HG03103 (cell line): ENCODE data around the gene HSD3B7.
A peak's percentile ranks its signal among the peaks of the same experiment; 100 is the strongest.
"Not testable (repeated sequence)": the region's sequence is repeated elsewhere in the genome, so short reads cannot be mapped to it uniquely, and the experiment has no call there.

Source experiments
- ATAC-seq: cut with Tn5 transposase; IDR thresholded peaks from one replicate; pipeline ENCODE4 v1.9.1; 2021; ENCODE audit warnings: low read depth; ENCODE audit not compliant: unreplicated experiment

Gene HSD3B7

DNA sequence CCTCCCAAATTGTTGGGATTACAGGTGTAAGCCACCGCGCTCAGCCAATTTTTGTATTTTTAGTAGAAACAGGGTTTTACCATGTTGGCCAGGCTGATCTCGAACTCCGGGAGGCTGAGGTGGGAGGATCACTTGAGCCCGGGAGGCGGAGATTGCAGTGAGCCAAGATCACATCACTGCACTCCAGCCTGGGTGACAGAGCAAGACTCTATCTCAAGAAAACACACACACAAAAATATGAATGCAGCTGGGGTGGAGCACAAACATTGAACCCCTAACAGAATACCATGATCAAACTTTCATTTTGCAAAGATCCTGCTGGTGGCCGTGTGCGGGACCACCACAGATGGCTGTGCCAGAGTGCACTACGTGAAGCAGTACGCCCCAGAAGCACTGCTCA is 32.7 kb downstream of the HSD3B7 start:
- ATAC-seq: not testable (repeated sequence)

DNA sequence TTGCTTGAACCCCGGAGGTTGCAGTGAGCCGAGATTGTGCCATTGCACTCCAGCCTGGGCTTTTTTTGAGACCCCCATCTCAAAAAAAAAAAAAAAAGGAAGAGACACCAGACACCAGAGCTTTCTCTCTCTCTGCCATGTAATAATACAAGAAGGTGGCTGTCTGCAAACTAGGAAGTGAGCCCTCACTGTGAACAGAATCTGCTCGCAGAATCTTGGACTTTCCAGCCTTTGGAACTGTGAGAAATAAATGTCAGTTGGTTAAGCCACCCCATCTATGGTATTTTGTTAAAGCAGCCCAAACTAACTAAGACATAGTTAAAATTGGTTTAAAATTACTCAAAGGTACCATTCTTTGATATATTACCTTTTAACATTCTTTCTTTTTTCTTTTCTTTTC is 35.5 kb downstream of the HSD3B7 start:
- ATAC-seq: no peak

DNA sequence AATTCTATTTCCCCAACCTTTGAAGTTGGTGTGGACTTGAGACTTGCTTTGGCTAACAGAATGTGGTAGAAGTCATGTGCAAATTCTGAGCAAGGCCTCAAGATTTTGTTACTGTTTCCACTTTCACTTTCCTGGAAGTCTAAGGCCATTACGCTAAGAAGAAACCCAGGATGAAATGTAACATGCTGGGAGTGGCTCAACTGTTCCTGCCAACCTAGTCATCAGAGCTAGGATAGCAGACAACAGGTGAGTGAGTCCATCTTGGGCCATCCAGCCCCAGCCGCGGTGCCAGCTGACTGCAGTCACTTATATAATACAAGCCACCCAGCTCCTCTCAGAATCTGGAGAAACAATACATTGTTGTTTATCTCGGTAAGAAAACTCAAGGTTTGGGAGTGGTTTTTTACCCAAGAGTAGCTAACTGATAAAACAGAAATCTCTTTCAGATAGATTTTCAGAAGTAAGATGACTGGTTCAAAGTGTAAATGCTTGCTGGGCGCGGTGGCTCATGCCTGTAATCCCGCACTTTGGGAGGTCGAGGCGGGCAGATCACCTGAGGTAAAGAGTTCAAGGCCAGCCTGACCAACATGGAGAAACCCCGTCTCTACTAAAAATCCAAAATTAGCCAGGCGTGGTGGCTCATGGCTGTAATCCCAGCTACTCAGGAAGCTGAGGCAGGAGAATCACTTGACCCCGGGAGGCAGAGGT is 37.7 kb downstream of the HSD3B7 start:
- no peak for ATAC-seq

DNA sequence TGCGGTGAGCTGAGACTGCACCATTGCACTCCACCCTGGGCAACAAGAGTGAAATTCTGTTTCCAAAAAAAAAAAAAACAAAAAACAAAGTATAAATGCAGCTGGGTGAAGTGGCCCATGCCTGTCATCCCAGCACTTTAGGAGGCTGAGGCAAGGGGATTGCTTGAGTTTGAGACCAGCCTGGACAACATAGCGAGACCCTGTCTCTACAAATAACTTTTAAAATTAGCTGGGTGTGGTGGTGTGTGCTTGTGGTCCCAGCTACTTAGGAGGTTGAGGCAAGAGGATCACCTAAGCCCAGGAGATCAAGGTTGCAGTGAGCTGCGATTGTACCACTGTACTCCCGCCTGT is 38.2 kb downstream of the HSD3B7 start:
- ATAC-seq: no peak

DNA sequence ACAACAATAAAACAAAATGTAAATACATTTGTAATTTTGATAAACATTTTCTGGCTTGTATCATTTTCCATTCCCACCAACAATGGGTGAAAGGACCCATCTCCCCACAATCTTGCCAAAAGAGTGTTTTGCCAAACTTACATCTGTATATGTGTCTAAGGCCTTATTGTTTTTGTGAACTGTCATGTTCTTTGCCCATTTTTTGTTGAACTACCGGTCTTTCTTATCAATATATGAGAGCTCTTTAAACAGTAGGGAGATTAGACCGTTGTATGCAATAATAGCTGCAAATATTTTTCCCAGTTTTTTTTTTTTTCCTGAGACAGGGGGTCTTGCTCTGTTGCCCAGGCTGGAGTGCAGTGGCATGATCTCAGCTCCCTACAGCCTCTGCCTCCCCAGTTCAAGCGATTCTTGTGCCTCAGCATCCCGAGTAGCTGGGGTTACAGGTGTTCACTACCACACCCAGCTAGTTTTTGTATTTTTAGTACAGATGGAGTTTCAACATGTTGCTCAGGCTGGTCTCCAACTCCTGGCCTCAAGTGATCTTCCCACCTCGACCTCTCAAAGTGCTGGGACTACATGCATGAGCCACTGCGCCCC is 38.7 kb downstream of the HSD3B7 start:
- ATAC-seq: no peak

DNA sequence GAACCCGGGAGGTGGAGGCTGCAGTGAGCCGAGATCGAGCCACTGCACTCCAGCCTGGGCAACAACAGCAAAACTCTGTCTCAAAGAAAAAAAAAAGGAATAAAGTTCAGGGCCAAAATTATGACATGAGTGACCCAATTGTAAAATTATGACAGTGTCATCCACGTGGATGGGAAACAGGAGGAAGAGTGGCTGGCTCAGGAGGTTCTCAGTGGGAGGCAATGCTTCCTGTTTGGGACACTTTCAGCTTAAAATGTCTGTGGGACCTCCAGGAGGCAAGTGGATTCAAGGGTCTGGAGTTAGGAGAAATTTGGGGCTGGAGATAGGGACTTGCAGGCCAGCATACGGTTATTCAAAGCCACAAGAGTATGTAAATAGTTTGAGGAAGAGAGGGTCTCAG is 40.3 kb downstream of the HSD3B7 start:
- ATAC-seq: no peak

DNA sequence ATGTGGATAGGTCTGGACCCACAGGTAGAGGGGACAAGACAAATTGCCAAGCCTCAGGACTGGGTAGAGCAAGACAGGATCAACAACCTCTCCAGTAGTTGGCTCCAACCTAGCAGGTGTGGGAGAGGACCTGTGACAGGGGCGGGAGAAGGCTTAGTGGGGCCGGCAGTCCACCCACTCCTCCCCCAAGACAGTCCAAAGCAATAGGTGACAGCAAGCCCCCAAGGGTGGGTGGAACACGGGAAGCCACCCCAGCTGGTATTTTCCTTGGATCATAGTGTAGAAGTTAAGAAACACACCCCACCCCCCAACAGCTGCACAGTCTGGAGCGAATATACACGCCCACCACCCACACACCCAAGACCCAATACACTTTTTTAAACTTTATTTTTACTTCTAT is 44.3 kb downstream of the HSD3B7 start:
- ATAC-seq: no peak

DNA sequence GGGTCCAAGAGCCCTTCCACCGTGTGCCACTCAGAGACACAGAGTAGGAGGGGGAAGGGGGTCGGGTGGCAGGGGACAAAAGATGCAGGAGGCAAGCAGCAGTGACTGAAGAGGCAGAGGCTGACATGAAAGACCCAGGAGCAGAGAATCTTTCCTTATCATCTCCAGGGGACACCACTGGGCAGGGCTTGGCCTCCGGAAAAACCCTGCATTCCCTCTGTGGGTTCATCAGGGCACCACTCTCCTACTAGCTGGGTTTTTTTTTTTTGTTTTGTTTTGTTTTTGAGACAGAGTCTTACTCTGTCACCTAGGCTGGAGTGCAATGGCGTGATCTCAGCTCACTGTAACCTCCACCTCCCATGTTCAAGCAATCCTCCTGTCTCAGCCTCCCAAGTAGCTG is 46.3 kb downstream of the HSD3B7 start:
- ATAC-seq: no peak

DNA sequence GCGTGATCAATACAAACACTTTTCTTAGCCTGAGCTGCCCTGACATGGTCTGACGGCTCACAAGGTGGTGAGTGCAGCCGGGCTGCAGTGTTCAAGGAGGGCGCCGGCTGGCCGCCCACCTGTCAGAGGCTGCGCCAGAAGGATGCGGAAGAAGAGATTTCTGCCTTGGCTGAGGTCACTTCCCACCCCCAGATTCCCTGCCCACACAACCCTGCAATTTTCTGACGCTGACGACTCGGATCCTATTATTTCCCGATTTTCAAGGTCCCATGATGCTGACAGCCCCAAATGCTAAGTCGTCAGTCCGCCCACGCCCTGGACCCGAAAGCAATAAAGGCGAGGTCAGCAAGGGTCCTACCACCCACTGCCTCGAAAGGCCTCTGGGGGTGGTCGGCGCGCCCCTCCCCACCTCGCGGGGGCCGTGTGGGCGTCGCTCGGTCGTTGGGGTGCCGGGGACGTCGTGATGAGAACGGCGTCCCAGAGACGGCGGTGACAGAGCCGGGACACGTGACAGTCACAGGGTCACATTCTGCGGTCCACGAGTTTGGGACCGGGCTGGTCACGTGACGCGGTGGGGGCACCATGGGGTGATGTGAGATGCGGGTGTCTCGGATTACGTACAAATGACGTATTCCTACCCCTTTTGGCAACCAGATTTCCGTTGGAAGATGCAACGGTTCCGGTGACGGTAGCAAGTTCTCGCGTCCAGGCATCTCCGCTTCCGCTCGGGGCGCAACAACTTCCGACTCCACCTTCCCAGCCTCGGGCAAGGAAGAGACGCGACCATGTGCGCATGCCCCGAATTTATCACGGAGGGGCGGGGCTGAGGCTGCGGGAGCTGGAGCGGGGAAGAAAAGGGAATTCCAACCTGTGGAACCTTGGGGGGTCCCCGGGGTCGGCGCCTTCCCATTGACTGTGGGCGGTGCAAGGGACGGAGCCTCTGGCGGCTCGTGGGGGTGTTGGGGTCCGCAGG is 48.0 kb downstream of the HSD3B7 start, which contains the start of gene STX4:
Gene STX4 (plus strand): TSS at position 823 of the 973 bp plus-strand sequence. CDS start 248 bp downstream, outside the sequence.
- peak; percentile 66 for ATAC-seq

DNA sequence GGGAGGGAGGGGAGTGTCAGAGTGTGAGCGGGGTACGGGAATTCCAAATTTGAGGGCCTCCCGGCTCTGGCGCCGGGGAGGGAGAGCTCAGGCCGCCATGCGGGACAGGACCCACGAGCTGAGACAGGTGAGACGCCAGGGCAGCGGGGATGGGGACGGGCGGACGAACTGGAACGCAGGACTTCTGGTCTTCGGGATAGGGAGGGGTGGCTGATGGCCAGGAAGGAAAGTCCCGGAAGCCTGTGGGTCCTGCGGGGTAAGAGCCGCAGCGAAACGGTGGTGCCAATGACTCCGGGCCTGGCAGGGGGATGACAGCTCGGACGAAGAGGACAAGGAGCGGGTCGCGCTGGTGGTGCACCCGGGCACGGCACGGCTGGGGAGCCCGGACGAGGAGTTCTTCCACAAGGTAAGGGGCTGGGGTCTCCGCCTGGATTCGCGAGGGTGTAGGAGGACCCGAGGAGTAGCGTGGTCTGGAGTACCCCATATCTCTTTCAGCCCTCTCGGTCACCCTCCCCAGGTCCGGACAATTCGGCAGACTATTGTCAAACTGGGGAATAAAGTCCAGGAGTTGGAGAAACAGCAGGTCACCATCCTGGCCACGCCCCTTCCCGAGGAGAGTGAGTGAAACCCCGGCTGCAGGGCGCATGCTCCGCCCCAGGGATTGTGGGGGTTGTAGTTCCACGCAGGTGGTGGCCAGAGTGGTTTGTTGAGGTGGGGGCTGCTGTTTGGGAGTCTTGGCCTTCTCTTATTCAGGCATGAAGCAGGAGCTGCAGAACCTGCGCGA is 48.9 kb downstream of the HSD3B7 start:
- ATAC-seq: peak; percentile 44

DNA sequence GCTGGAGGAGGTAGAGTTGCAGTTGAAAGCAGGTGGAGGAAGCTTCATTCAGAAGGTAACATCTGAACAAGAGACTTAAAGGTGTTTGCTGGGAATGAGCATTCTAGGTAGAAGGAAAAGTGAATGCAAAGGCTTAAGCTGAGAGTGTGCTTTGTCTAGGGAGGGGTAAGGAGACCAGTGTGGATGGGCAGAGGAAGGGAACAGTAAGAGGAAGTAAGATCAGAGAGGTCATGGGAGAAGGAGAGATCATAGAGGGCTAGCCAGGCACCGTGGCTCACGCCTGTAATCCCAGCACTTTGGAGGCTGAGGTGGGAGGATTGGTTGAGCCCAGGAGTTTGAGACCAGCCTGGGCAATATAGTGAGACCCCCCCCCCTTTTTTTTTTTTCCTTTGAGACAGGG is 51.7 kb downstream of the HSD3B7 start:
- ATAC-seq: no peak
